Diencephalon (tissue), 1 donor: Measurements from ENCODE around the gene KLF17. TPM values are rescaled to one million over a fixed set of nuclear protein-coding genes. Genes with fewer than 3 reads are reported as not detected.

Experiments
- small RNA-seq: library from RNA; depleted of rRNA; stranded (forward); fragments of <200 nt; gene quantifications from one replicate; pipeline ENCODE3, GENCODE V24; 2014
- total RNA-seq: library from RNA; depleted of rRNA; stranded (reverse); fragments of >200 nt; gene quantifications from one replicate; pipeline ENCODE4 v1.2.3, GENCODE V29; 2014

Gene KLF17
- 0.46 TPM for total RNA-seq

GRCh38 chr1:44118682-44119081 lies at the start of gene KLF17:
KLF17 (plus strand) TSS chr1:44118821; CDS start chr1:44118908, 87 bp downstream.

GRCh38 chr1:44141531-44141930 lies 22.9 kb downstream of the KLF17 start, which contains the start of gene KLF18:
KLF18 (minus strand) TSS chr1:44141631; CDS start chr1:44141631, 0 bp downstream.

Small RNAs within 50 kb of the gene (small RNA-seq; reads per million reads assigned to genes)
- not detected for gene AL035417.1
- not detected for gene OOSP1P1
- not detected for gene RF00019
- gene RN7SL479P, result not detected

Other genes starting within 250 kb of the KLF17 start
- 0.46 TPM for gene ARTN, start 185.0 kb upstream of the KLF17 start, total RNA-seq
- gene IPO13, start 171.9 kb upstream of the KLF17 start, total RNA-seq, result 19.1 TPM
- gene DPH2, start 148.8 kb upstream of the KLF17 start, total RNA-seq, result 14.3 TPM
- gene ATP6V0B, start 143.9 kb upstream of the KLF17 start, total RNA-seq, result 244 TPM
- gene B4GALT2, start 139.6 kb upstream of the KLF17 start, total RNA-seq, result 96.0 TPM
- gene CCDC24, start 127.2 kb upstream of the KLF17 start, total RNA-seq, result 6.2 TPM
- 18.0 TPM for gene SLC6A9, start 87.4 kb upstream of the KLF17 start, total RNA-seq
- not detected for gene KLF18, start 22.8 kb downstream of the KLF17 start, total RNA-seq
- gene DMAP1, start 94.7 kb downstream of the KLF17 start, total RNA-seq, result 42.0 TPM
- 94.3 TPM for gene ERI3, start 236.4 kb downstream of the KLF17 start, total RNA-seq